GM18907 (cell line): Measurements from ENCODE around the gene PRRT3.
A peak's percentile ranks its signal among the peaks of the same experiment; 100 is the strongest.
"Not testable (repeated sequence)": the region's sequence is repeated elsewhere in the genome, so short reads cannot be mapped to it uniquely, and the experiment has no call there.

Experiments used
- ATAC-seq: cut with Tn5 transposase; IDR thresholded peaks from one replicate; pipeline ENCODE4 v1.9.1; 2021; ENCODE audit warnings: mild to moderate bottlenecking, moderate library complexity; ENCODE audit not compliant: unreplicated experiment

PRRT3 gene

DNA sequence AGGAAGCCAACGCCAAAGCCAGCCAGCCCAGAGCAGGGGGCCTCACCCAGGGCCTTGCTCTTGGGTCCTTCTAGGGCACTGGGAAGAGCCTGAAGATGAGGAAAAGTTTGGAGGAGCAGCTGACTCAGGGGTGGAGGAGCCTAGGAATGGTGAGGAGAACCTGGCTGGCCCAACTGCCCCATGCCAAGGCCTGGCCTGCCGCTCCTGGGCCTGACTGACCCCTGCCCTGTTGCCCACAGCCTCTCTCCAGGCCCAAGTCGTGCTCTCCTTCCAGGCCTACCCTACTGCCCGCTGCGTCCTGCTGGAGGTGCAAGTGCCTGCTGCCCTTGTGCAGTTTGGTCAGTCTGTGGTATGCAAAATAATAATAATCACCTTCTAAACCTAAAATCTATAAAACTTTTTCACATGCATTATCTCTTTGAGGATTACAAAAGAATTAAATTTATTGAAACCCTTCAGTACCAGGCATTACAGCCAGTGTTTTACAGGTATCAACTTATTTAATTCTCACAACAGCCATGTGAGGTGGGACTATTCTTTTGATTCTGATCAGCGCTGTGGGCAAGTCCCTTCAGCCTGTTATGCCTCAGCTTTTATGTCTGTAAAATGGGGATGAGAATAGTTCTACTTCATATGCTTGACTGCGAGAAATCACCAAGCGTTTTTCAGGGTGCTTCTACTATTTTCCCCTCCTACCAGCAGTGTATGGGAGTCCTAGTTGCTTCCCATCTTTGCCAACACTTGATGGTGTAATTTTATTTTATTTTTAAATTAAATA lies 33.8 kb downstream of the PRRT3 start:
- ATAC-seq, result no peak

DNA sequence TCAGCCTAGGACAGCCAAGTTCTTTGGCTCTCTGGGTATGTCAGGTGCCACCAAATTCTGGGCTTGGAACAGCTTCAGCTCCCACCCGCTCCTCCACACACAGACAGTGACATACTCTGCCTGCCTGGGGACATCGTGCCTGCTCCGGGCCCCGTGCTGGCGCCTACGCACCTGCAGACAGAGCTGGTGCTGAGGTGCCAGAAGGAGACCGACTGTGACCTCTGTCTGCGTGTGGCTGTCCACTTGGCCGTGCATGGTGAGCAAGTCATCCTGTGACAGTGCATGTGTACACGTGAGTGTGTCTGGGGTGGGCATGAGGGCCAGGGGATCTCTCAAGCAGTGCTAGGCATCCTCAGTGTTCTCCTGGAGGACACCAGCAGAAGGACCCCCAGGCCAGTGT lies 34.4 kb downstream of the PRRT3 start:
- ATAC-seq, result no peak

DNA sequence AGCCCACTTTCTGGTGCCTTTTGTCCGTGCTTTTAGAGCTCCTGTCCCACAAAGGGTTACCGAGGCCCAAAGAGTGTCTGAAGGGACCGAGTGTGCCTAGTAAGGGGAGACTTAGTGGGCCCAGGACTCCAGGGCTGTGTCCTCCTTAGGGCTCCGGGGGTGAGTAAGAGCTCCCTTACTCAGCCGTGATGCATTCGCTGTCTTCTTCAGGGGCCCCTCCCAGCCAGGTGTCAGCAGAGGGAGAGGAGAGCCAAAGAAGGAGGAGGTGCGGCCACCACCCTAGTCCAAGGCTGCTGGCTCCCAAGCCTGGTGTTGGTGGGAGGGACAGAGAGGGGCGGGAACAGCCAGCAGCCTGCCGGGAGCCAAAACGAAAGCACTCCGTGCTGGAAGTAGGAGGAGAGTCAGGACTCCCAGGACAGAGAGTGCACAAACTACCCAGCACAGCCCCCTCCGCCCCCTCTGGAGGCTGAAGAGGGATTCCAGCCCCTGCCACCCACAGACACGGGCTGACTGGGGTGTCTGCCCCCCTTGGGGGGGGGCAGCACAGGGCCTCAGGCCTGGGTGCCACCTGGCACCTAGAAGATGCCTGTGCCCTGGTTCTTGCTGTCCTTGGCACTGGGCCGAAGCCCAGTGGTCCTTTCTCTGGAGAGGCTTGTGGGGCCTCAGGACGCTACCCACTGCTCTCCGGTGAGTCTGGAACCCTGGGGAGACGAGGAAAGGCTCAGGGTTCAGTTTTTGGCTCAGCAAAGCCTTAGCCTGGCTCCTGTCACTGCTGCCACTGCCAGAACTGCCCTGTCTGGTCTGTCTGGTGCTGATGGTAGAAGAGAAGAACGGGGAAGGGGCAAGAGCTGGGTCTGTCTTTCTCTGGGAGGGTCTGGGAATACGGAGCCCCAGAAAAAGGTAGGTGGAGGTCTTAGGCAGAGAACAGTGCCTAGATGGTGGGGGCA lies 35.2 kb downstream of the PRRT3 start, which contains the start of gene IL17RC:
Gene IL17RC (plus strand): TSS at position 365 of the 947 bp plus-strand sequence. CDS start 218 bp downstream, at position 583.
- ATAC-seq, result no peak

DNA sequence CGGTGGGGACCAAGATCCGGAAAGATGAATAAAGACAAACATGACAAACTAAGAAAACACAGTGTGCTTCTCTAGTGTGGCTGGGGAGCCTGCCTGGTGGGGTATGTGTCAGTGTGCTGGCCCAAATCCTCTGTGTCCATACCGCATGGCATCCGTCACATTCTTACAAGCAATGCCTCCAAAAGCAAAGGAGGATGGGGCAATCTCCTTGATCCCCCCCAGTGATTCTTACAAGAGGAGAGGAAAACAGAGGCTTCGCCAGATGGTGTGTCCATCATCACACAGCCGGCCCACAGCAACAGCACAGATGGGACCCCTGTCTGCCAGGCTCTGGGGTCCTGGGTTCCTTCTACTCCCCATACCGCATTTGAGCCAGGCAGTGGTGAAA lies 35.9 kb downstream of the PRRT3 start:
- no peak for ATAC-seq

DNA sequence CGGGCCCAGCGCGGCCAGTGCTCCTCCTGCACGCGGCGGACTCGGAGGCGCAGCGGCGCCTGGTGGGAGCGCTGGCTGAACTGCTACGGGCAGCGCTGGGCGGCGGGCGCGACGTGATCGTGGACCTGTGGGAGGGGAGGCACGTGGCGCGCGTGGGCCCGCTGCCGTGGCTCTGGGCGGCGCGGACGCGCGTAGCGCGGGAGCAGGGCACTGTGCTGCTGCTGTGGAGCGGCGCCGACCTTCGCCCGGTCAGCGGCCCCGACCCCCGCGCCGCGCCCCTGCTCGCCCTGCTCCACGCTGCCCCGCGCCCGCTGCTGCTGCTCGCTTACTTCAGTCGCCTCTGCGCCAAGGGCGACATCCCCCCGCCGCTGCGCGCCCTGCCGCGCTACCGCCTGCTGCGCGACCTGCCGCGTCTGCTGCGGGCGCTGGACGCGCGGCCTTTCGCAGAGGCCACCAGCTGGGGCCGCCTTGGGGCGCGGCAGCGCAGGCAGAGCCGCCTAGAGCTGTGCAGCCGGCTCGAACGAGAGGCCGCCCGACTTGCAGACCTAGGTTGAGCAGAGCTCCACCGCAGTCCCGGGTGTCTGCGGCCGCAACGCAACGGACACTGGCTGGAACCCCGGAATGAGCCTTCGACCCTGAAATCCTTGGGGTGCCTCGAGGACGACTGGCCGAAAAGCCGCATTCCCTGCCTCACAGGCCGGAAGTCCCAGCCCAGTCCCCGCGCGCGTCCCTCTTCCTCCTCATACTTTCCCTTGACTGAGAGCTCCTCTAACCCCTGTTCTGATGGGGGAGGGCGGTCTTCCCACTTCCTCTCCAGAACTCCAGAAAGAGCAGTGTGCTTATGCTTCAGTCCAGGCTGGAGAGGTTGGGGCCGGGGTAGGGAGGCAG lies 36.7 kb downstream of the PRRT3 start:
- ATAC-seq, result peak; percentile 43

DNA sequence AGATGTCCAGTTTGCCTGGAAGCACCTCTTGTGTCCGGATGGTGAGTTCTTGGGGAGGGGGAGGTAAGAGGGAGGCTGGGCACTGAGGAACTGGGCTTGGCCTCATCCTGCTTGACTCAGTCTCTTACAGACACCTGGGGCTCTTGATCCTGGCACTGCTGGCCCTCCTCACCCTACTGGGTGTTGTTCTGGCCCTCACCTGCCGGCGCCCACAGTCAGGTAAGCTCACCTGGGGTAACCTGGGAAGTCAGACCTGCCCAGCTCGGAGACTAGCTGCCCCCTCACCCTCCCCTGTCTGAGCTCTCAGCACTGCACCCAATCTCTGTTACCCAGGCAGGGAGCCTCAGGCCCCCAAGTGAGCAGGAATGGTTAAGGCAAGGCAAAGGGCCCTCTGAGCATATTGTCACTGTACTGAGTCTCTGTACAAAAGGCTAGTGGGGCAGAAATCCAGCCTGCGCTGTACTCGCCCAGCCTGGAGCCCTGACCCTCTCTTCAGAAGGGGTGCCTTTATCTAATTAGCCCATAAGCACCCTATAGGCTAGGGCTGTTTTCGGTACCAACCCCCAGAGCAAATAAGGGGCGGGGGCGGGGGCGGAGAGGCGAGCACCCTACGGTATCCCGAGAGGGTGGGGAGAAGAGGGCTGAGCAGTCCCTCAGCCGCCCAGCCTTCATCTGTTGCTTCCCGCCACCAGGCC lies 37.5 kb downstream of the PRRT3 start:
- no peak for ATAC-seq

DNA sequence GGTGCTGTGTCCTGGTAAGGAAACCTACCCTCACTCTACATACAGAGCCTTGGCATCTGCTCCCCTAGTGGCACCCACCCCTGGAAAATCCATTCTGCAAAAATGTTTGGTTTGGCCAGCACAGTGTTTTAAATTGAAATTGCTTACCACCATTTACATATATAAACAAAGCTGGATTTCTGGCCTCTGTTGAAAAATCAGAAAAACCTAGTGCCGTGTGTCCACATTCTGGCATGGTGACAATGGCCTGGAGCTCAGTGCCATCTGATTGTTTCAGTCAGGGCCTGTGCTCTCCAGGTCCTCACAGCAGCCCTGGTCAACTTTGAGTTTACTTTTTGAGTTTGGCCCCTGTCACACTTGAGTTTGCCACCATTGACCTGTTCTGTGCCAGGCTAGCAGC lies 38.2 kb downstream of the PRRT3 start:
- ATAC-seq, result no peak

DNA sequence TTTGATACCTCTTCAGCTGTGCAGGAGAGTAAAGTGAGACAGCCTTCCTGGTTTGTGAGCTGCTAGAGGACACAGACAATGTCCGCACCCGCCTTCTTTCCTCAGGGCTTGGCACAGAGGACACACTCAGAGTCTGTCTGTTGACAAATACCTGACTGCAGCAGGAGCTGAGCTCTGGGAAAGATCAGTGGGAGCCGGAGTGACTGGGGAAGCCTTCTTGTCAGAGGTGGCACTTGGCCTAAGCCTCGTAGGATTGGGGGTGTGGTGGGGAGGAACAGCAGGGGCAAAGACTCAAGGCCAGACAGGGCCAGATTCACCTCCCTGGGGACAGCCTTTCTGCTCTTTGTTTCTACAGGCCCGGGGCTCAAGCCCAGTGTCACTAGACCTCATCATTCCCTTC lies 38.6 kb downstream of the PRRT3 start:
- no peak for ATAC-seq

DNA sequence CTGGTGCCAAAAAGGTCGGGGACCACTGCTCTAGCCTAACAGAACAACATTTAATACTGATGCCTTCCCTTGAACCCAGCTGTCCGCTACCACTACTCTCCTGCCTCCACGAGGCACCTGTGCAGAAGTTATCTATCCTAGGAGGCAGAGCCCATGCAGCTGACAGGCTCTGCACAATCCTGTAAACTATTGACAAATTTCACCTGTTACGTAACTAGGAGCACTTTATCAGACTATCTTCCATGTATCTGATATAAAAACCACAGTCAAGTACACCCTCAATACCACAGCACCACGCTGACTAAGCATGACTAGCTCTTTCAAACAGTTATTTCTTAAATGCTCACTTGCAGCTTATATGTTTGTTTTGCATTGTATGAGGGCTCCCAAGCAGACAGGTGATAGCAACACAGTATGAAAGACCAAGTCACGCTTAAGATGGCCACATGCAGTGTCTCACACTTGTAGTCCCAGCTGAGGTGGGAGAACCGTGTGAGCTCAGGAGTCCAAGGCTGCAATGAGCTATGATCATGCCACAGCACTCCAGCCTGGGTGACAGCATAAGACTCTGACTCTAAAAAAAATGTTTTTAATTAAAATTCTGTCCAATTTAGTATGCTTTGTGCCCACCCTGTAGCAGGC lies 39.8 kb downstream of the PRRT3 start:
- no peak for ATAC-seq

DNA sequence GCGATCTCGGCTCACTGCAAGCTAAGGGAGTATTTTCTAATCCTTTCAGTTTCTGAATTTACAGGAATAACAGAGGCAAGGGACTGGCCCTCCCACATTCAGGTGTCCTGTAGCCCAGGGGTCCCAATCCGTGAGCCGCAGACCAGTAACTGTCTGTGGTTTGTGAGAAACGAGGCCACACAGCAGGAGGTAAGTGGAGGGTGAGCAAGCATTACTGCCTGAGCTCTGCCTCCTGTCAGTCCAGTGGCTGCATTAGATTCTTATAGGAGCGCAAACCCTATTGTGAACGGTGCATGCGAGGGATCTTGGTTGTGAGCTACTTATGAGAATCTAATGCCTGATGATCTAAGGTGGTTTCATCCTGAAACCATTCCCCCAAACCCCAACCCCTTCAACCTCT lies 40.3 kb downstream of the PRRT3 start:
- ATAC-seq, result no peak

DNA sequence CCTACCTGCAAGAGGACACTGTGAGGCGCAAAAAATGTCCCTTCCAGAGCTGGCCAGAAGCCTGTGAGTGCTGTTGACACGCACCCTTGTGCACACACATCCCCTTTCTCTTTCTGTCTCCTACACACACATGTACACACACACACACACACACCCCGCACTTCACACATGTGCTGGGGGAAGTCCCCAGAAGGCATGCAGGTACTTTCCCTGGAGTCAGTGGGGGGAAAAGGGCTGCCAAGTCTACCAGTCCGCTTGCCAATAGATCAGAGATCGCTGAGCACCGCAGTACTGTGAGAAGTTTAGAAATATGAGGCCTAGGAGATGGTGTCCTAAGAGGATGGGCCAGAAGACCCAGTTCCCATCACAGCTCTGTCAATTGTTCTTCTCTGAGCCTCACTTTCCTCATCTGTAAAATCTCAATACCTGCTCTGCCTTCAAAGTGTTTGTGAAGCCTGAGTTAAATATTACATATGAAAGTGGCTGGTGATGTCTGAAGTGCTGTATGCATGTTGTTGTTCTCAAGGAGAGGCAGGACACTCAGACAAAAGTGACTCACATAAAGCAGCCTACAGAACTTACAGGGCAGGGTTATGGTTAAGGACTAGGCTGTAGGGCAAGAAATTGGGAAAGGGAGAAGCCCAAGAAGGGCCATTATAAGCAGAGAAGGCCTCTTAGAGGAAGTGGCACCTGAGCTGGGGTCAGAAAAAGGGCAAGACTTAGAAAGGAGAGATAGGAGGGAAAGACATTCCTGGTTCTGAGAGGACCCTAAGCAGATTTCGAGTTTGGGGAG lies 42.8 kb downstream of the PRRT3 start:
- ATAC-seq, result no peak

DNA sequence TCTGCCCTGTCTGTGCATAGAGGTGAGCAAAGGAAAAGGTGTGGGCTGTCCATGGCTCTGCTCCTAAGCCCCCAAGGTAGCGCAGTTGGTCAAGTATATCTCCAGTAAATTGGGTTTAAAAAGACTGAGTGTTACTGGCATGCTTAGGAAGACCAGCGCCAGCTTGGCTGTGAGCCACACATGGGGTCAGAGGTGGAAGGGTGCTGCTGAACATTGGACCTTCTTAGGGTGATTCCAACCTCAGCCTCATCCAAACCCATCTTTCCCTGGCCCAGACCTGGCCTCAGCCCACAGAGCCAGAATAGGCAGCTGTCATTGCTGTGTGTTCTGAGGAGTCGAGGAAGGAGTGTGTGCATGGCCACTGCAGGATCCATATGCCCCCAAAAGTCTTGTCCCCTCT lies 43.9 kb downstream of the PRRT3 start:
- no peak for ATAC-seq

DNA sequence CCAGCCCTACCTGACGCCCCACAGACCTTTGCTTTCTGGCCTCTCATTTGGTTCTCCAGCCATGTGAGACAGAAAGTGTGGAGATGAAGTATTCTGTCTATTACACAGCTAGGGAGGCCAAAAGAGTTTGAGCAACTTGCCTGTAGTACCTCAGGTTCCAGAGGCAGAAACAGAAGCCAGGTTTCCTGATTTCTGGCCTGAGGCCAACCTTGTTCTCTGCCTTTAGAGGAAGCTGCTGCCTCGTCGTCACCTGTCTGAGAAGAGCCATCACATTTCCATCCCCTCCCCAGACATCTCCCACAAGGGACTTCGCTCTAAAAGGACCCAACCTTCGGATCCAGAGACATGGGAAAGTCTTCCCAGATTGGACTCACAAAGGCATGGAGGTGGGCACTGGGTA lies 45.7 kb downstream of the PRRT3 start:
- ATAC-seq, result no peak

DNA sequence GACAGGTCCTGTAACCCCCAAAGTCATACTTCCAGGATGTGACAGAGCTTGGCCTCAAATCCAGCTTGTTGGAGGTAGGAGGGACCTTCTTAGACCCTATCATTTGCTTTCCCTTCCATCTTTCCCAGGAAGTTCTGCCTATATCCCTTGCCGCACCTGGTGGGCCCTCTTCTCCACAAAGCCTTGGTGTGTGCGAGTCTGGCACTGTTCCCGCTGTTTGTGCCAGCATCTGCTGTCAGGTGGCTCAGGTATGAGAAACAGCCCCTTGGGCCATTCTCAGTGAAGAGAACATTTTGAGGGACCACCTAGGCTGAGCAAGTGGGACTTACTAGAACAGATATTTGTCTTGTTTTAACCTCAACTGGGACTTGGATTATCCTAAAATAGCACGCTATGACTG lies 48.3 kb downstream of the PRRT3 start:
- ATAC-seq, result no peak

DNA sequence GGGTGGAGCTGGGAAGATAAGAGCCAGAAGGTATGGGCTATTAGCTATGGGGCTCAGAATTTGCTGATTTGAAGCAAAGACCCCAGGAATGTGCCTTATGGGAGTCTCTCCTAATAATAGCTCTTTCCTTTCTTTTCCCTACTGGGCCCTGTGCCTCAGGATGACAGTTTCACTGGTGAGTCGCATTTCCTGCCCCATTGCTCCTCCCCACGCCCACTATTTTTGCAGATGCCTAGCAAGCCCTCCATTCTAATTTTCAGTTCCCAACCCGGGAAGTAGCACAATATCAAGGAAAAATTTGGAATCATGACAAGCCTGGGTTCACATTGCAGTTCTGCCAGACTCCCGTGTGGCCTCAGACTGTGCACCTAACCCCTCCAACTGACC lies 49.0 kb downstream of the PRRT3 start:
- ATAC-seq, result no peak

DNA sequence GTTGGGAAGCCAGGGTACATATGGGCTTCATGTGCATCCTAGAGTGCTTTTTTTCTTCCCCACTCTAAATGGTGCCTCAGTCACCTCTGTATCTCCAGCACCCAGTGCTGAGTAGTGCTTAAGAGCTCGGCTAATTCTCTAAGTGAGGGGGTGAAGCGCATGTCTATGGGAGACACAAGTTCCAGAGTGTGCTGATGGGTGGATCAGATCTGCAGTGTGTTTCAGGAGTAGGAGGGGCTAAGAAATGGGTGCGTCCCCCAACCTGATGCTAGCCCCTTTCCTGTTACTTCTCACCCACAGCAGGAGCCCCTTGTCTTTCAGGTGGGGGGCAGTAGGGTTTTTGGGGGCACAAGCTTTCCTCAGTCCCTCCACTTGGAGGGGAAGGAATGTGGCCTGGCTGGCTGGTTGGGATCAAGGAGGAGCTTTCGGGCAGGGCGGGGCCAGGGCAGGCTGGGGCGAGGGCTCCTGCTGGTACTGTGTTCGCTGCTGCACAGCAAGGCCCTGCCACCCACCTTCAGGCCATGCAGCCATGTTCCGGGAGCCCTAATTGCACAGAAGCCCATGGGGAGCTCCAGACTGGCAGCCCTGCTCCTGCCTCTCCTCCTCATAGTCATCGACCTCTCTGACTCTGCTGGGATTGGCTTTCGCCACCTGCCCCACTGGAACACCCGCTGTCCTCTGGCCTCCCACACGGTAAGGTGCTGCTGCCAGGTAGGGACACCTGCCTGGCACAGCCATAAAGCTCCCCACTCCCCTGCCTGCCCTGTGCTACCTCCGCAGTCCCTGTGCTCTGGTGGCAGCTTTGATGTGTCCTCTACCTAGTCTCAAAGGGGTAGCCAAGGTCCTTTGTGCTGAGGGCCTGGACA lies 49.6 kb downstream of the PRRT3 start, which contains the start of gene IL17RE:
Gene IL17RE (plus strand): TSS at position 477 of the 866 bp plus-strand sequence. CDS start 85 bp downstream, at position 562.
- ATAC-seq, result no peak

DNA sequence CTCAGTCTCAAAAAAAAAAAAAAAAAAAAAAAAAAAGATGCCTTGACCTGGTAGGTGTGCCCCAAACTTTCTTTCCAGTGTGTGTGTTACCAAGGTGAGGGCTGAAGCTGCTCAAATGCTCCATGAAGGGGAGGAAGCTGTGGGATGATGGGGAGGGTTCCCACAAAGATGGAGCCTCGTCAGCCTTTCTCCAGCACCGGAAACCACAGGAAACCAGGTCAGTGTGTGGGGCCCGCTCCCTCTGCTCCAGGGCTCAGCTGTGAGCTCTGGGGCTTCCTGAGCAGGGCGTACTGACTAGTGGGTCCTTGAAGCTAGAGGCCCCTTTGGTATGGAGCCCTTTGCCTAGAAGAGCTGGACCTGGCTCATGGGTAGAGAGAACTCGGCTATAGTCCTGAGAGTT lies 50.2 kb downstream of the PRRT3 start:
- no peak for ATAC-seq

DNA sequence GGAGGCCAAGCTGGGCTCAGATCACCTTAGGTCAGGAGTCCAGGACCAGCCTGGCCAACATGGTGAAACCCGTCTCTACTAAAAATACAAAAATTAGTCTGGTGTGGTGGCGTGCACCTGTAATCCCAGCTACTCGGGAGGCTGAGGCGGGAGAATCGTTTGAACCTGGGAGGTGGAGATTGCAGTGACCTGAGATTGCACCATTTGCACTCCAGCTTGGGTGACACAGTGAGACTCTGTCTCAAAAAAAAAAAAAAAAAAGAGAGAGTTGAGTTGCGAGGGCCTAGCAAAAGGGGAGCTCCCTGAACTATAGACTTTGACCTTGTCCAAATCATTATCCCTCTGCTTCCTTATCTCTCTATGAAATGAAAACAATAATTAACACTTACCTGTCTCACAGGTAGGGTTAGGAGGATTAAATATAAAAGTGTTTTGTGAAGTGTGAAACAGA lies 51.2 kb downstream of the PRRT3 start:
- ATAC-seq, result not testable (repeated sequence)
